ENCODE results near the gene GHRH.

The GHRH gene

GRCh38 chr20:37238935-37239451, 22.6 kb downstream of the GHRH start:
- TF ChIP-seq NFIC (IDR thresholded peaks at IDR 0.05), result no peak
- no peak for TF ChIP-seq EGR1 (IDR thresholded peaks at IDR 0.05)
- no peak for TF ChIP-seq FOXM1 (IDR thresholded peaks at IDR 0.05; ENCODE audit: borderline replicate concordance, low read depth)
- TF ChIP-seq MAX (IDR thresholded peaks at IDR 0.05), result no peak
- TF ChIP-seq CREB1 (IDR thresholded peaks at IDR 0.05; ENCODE audit: low read depth), result no peak

DNA sequence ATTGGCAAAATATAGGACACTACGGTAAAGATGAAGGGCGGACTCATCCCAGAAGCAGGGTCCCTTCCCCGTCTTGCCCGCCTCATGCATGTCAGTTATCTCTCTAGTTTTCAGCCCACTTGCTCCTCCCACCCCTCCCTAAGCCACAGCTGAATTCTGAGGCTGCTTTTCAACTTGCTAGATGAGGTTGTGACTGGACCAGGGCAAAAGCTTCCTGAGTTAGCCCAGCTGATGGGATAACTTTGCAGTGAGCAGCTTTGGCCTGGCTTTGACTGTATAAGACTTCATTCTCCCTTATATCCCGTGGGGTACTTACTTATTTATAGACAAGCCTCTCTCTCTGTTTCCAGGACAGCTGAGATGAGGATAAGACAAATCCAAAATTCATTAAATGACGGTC, 23.2 kb downstream of the GHRH start:
- TF ChIP-seq USF1 (IDR thresholded peaks at IDR 0.05), result no peak
- TF ChIP-seq NFIC (IDR thresholded peaks at IDR 0.05), result no peak
- TF ChIP-seq FOXM1 (IDR thresholded peaks at IDR 0.05; ENCODE audit: borderline replicate concordance, low read depth), result no peak
- no peak for TF ChIP-seq RAD21 (IDR thresholded peaks at IDR 0.05; ENCODE audit: low read depth)
- TF ChIP-seq CREB1 (IDR thresholded peaks at IDR 0.05; ENCODE audit: low read depth), result no peak
- TF ChIP-seq REST (IDR thresholded peaks at IDR 0.05; ENCODE audit: low read depth), result no peak
- TF ChIP-seq YY1 (IDR thresholded peaks at IDR 0.05; ENCODE audit: low read depth), result no peak
- TF ChIP-seq ZBTB7A (IDR thresholded peaks at IDR 0.05; ENCODE audit: low read depth), result no peak
- TF ChIP-seq EP300 (IDR thresholded peaks at IDR 0.05; ENCODE audit: borderline replicate concordance), result no peak
- TF ChIP-seq MAX (IDR thresholded peaks at IDR 0.05), result no peak
- no peak for TF ChIP-seq TEAD4 (IDR thresholded peaks at IDR 0.05)

DNA sequence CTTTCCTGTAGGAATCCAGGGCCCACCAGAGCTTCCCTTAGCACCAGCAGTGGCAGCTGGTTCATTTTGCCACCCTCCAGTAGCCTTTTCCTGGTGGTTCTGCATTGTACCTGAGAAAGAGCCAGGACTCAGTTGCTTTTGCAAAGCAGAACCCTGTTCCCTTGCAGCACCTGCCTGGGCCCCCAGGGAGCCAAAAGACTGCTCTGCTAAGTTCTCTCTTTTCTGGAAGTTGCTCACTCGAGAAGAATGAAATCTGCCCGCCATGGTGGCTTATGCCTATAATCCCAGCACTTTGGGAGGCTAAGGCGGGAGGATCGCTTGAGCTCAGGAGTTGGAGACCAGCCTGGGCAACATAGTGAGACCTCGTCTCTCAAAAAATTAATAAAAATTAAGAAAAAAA, 24.0 kb downstream of the GHRH start:
- TF ChIP-seq ZBTB7A (IDR thresholded peaks at IDR 0.05; ENCODE audit: low read depth) (no peak), TCF12 (IDR thresholded peaks at IDR 0.05; ENCODE audit: low read depth) (no peak), USF1 (IDR thresholded peaks at IDR 0.05) (no peak), RAD21 (IDR thresholded peaks at IDR 0.05; ENCODE audit: low read depth) (no peak), REST (IDR thresholded peaks at IDR 0.05; ENCODE audit: low read depth) (no peak), EGR1 (IDR thresholded peaks at IDR 0.05) (no peak), CEBPB (IDR thresholded peaks at IDR 0.05) (no peak), MAX (IDR thresholded peaks at IDR 0.05) (no peak), EP300 (IDR thresholded peaks at IDR 0.05; ENCODE audit: borderline replicate concordance) (no peak), NFIC (IDR thresholded peaks at IDR 0.05) (no peak), TEAD4 (IDR thresholded peaks at IDR 0.05) (no peak), FOXM1 (IDR thresholded peaks at IDR 0.05; ENCODE audit: borderline replicate concordance, low read depth) (no peak), TAF1 (IDR thresholded peaks at IDR 0.05; ENCODE audit: low read depth) (no peak), YY1 (IDR thresholded peaks at IDR 0.05; ENCODE audit: low read depth) (no peak), CREB1 (IDR thresholded peaks at IDR 0.05; ENCODE audit: low read depth) (no peak)

GRCh38 chr20:37236462-37236861, 25.2 kb downstream of the GHRH start:
- TF ChIP-seq RAD21 (IDR thresholded peaks at IDR 0.05; ENCODE audit: low read depth) (no peak), EGR1 (IDR thresholded peaks at IDR 0.05) (no peak), FOXM1 (IDR thresholded peaks at IDR 0.05; ENCODE audit: borderline replicate concordance, low read depth) (no peak), EP300 (IDR thresholded peaks at IDR 0.05; ENCODE audit: borderline replicate concordance) (no peak), ZBTB7A (IDR thresholded peaks at IDR 0.05; ENCODE audit: low read depth) (no peak), TEAD4 (IDR thresholded peaks at IDR 0.05) (no peak)

DNA sequence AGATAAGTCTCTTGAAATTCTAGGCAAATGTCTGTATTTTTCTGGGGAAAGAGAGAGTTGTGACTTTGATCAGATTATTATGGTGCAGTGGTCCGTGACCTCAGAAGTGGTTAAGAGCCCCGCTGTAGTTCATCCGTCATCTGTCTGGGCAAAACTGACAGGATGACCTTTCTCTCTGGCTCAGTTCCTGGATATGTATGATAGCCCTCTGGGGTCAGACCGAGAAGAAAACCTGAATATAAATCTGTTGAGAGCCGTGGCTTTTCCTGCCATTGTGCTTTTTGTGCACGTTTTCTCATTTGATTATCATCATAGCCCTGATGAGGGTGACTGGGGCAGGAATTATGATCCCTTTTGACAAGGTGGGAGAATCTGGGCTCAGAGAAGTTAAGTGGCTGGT, 26.5 kb downstream of the GHRH start:
- TF ChIP-seq USF1 (IDR thresholded peaks at IDR 0.05), result no peak

- TF ChIP-seq USF1 (IDR thresholded peaks at IDR 0.05) (no peak), YY1 (IDR thresholded peaks at IDR 0.05; ENCODE audit: low read depth) (no peak), CREB1 (IDR thresholded peaks at IDR 0.05; ENCODE audit: low read depth) (no peak), EGR1 (IDR thresholded peaks at IDR 0.05) (no peak), ZBTB7A (IDR thresholded peaks at IDR 0.05; ENCODE audit: low read depth) (no peak), RAD21 (IDR thresholded peaks at IDR 0.05; ENCODE audit: low read depth) (no peak), MAX (IDR thresholded peaks at IDR 0.05) (no peak), EP300 (IDR thresholded peaks at IDR 0.05; ENCODE audit: borderline replicate concordance) (no peak), FOXM1 (IDR thresholded peaks at IDR 0.05; ENCODE audit: borderline replicate concordance, low read depth) (no peak), TCF12 (IDR thresholded peaks at IDR 0.05; ENCODE audit: low read depth) (no peak), TEAD4 (IDR thresholded peaks at IDR 0.05) (no peak), NFIC (IDR thresholded peaks at IDR 0.05) (no peak)
Observed at GRCh38 chr20:37234254-37234581, 27.4 kb downstream of the GHRH start.
